Peyer's patch (tissue), 4 donors: ENCODE results near the gene SGMS1. TPM values are rescaled to one million over a fixed set of nuclear protein-coding genes. Genes with fewer than 3 reads are reported as not detected.
A peak's percentile ranks its signal among the peaks of the same experiment; 100 is the strongest.

ENCODE experiments used
- DNase-seq, 3 donors: peaks; one replicate each; pipeline ENCODE4 v3.0.0-alpha.2; 2017 to 2019
- H3K27ac ChIP-seq, 4 donors: fragments of 200-600 bp; sonication (generic); one replicate each; pipeline ENCODE4 v1.5.1; 2016 to 2019
- H3K27me3 ChIP-seq, 2 donors: fragments of 200-600 bp; sonication (generic); one replicate each; pipeline ENCODE4 v1.5.1; 2019
- H3K36me3 ChIP-seq, 3 donors: fragments of 200-600 bp; sonication (generic); one replicate each; pipeline ENCODE4 v1.5.1; 2016 to 2019
- H3K4me1 ChIP-seq, 4 donors: fragments of 200-600 bp; sonication (generic); one replicate each; pipeline ENCODE4 v1.5.1; 2016 to 2019
- H3K4me3 ChIP-seq, 4 donors: fragments of 200-600 bp; sonication (generic); 1 replicate in 3 of 4; 2 replicates in 1 of 4; pipeline ENCODE4 v1.5.1; 2016 to 2019; ENCODE audit warnings: mild to moderate bottlenecking in 1 of 4
- H3K9me3 ChIP-seq, 4 donors: fragments of 200-600 bp; sonication (generic); one replicate each; pipeline ENCODE4 v1.5.1; 2016 to 2019; ENCODE audit warnings: mild to moderate bottlenecking in 1 of 4
- POLR2A ChIP-seq, 2 donors: fragments of 450-650 bp; IDR thresholded peaks; one replicate each; pipeline ENCODE4 v1.5.1; 2017; ENCODE audit warnings: antibody characterized with exemption in 2 of 2, mild to moderate bottlenecking in 2 of 2, moderate library complexity in 2 of 2
- total RNA-seq, 4 donors: library from RNA; depleted of rRNA; stranded (reverse); fragments of >200 nt; gene quantifications; one replicate each; pipeline ENCODE4 v1.1.0, GENCODE V29; 2016
- TF ChIP-seq, protein P1 (sequence below), 6 experiments: fragments of 450-650 bp in 4 of 6; fragments of 200-600 bp in 2 of 6; sonication (generic) in 1 of 6; IDR thresholded peaks; one replicate each; pipeline ENCODE4 v1.5.1; 2017 to 2019; ENCODE audit warnings: antibody characterized with exemption in 6 of 6, mild to moderate bottlenecking in 3 of 6, moderate library complexity in 1 of 6

SGMS1 gene
- total RNA-seq, 4 donors from 2014 or later = 73.4 to 117 (median 88.4) TPM

DNA sequence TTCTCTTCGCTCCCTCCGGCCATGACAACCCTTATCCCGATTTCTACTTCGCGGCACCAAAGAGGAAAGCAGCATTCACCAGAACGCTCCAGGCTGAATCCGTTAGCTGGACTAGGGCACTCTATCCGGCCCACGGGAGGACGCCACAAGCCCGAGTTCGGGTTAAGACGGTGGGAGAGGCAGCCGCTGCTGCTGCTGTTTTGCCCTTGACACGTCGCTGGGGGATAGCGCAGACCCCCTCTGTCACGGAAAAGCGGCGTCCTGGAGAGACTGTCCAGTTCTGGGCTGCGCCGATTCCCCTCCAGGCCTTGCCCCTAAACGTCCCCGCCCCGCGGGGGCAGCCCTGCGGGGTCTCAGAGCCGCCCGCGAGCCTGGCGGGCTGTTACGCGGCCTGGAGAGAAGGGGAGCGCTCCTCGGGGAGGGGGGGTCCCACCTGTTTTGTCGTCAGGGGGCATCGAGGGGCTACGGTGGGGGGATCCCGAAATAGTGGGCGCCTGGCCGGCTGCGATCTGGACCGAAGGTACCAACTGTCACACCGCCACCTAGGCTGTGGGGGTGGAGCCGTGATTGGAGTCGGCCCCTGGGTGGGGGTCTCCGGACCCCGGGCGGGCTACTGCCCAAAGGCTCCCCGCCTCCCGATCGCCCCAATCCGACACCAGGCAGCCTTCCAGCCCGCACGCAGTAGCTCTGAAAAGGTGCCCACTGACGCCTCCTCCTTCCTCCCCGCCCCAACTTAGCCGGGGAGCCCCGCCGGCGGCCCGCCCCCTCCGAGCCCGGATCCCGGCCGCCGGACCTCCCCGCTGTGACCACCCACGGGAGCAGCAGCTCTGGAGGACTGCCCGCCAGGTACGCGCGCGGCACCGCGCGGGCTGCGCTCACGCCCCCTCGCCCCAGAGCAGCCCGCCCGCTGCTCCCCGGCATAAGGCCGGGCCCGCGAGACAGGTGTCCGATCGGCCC lies 772 bp downstream of the SGMS1 start:
- peaks cover 0 to 18% (median 4%) of the 10 kb centered on the region in 4 donors for H3K4me1 ChIP-seq
- TF ChIP-seq POLR2A (IDR thresholded peaks at IDR 0.05) = no peak
- TF ChIP-seq, protein P1, sequence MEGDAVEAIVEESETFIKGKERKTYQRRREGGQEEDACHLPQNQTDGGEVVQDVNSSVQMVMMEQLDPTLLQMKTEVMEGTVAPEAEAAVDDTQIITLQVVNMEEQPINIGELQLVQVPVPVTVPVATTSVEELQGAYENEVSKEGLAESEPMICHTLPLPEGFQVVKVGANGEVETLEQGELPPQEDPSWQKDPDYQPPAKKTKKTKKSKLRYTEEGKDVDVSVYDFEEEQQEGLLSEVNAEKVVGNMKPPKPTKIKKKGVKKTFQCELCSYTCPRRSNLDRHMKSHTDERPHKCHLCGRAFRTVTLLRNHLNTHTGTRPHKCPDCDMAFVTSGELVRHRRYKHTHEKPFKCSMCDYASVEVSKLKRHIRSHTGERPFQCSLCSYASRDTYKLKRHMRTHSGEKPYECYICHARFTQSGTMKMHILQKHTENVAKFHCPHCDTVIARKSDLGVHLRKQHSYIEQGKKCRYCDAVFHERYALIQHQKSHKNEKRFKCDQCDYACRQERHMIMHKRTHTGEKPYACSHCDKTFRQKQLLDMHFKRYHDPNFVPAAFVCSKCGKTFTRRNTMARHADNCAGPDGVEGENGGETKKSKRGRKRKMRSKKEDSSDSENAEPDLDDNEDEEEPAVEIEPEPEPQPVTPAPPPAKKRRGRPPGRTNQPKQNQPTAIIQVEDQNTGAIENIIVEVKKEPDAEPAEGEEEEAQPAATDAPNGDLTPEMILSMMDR (IDR thresholded peaks at IDR 0.05) = no peak
- peak overlapping the region; percentile 82 to 96 (median 92) for H3K4me3 ChIP-seq
- H3K27me3 ChIP-seq = no peaks in the 10 kb centered on the region
- no peaks in the 10 kb centered on the region for H3K9me3 ChIP-seq
- no peaks in the 10 kb centered on the region for H3K36me3 ChIP-seq
- H3K27ac ChIP-seq = peak overlapping the region; percentile 96 to 99 (median 98)
- DNase-seq = peak; percentile 46 to 74 (median 71)

- Histone ChIP-seq H3K27me3 (no peaks in the 10 kb centered on the region), H3K4me3 (peak overlapping the region; percentile 82 to 96 (median 92)), H3K4me1 (peaks cover 0 to 18% (median 4%) of the 10 kb centered on the region in 4 donors), H3K9me3 (no peaks in the 10 kb centered on the region), H3K27ac (peak overlapping the region; percentile 96 to 99 (median 98)), H3K36me3 (no peaks in the 10 kb centered on the region)
- DNase-seq = peak; percentile 92 to 97 (median 92)
- TF ChIP-seq, protein P1 (IDR thresholded peaks at IDR 0.05) = peak in 3 of 6 experiments; percentile 23 to 37 (median 27)
- TF ChIP-seq POLR2A (IDR thresholded peaks at IDR 0.05) = peak in 1 of 2 donors; percentile 34
These were observed 1.6 kb downstream of the SGMS1 start for GRCh38 chr10:50621968-50622705.

DNA sequence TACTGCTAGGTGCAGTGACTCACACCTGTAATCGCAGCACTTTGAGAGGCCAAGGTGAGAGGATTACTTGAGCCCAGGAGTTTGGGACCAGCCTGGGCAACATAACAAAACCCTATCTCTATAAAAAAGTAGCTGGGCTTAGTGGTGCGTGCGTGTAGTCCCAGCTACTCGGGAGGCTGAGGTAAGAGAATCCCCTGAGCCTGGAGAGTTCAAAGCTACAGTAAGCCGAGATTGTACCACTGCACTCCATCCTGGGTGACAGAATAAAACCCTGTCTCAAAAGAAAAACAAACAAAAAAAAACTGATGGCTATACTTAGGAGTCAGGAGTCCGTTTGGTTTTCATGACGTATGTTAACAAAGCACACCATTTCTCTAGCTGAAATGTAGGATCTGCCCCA lies 2.9 kb downstream of the SGMS1 start:
- Histone ChIP-seq H3K27ac (peak overlapping the region in 1 of 4 donors; percentile 99), H3K4me1 (peaks cover 0 to 17% (median 4%) of the 10 kb centered on the region in 4 donors), H3K36me3 (no peaks in the 10 kb centered on the region), H3K27me3 (no peaks in the 10 kb centered on the region), H3K9me3 (no peaks in the 10 kb centered on the region), H3K4me3 (no peak overlapping the region)
- TF ChIP-seq POLR2A (IDR thresholded peaks at IDR 0.05) = no peak
- TF ChIP-seq, protein P1 (IDR thresholded peaks at IDR 0.05) = no peak
- no peak for DNase-seq

DNA sequence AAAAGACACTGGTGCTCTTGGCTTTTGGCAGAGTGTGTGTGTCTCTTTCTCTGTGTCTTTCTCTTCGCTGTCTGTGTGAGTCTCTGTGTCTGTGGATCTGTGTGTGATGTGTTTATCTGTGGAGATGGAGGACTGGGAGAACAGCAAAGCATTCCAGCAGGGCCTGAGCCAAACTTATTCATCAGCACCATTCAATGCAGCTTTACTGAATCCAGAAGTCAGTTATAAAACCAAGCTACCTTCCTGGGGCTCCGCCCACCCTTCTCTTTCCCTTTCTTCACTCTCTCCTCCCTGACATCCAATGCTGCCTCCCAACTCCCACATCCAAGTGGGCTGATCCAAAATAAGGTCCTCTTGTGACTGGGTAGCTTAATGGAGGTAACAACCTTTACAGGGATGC lies 3.9 kb downstream of the SGMS1 start:
- Histone ChIP-seq H3K36me3 (no peaks in the 10 kb centered on the region), H3K4me3 (no peak overlapping the region), H3K27me3 (no peaks in the 10 kb centered on the region), H3K4me1 (peaks cover 0 to 12% (median 4%) of the 10 kb centered on the region in 4 donors), H3K9me3 (no peaks in the 10 kb centered on the region), H3K27ac (no peak overlapping the region)
- no peak for DNase-seq
- TF ChIP-seq POLR2A (IDR thresholded peaks at IDR 0.05) = no peak
- TF ChIP-seq, protein P1 (IDR thresholded peaks at IDR 0.05) = no peak

DNA sequence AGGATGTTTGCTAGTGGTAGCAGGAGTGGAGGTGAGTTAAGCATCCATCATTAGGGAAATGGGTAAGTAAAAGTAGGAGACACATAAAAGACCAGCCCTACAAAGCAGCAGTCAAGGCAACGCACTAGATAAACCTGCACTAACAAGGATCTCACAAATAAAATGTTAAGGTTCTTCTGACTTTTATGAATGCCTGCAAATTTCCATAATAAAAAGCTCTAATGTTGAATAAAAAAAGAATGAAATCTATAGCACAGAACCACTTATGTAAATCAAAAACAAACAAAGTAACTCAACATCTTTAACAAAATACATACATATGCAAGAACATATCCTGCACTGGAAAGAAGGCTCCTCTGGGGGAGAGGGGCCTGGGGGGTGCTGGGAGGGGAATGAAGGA lies 4.6 kb downstream of the SGMS1 start:
- DNase-seq = no peak
- H3K4me1 ChIP-seq = peaks cover 0 to 12% (median 4%) of the 10 kb centered on the region in 4 donors
- H3K9me3 ChIP-seq = no peaks in the 10 kb centered on the region
- H3K4me3 ChIP-seq = no peak overlapping the region
- no peak for TF ChIP-seq POLR2A (IDR thresholded peaks at IDR 0.05)
- TF ChIP-seq, protein P1 (IDR thresholded peaks at IDR 0.05) = no peak
- no peaks in the 10 kb centered on the region for H3K36me3 ChIP-seq
- no peaks in the 10 kb centered on the region for H3K27me3 ChIP-seq
- H3K27ac ChIP-seq = no peak overlapping the region
